Small intestine (tissue), 7 donors: Measurements from ENCODE around the gene SYVN1. TPM values are rescaled to one million over a fixed set of nuclear protein-coding genes. Genes with fewer than 3 reads are reported as not detected.

Source experiments
- DNase-seq, 2 donors: peaks; one replicate each; pipeline versions ENCODE4 v3.0.0 to v3.0.0-alpha.2; 2013
- FAIRE-seq: peaks from 2 replicates; lab custom pipeline; 2012; peaks lifted over from hg19 to GRCh38; lab: Jason Lieb, UNC
- H3K27ac ChIP-seq, 3 donors: one replicate each; pipeline ENCODE4 v1.5.1; 2013; ENCODE audit warnings: low read length in 2 of 3, mild to moderate bottlenecking in 2 of 3, control low read depth in 1 of 3, inconsistent platforms in 1 of 3, low read depth in 1 of 3, moderate library complexity in 1 of 3
- H3K27me3 ChIP-seq, 3 donors: one replicate each; pipeline ENCODE4 v1.6.1; 2013; ENCODE audit warnings: low read length in 3 of 3, inconsistent platforms in 1 of 3; ENCODE audit not compliant: control insufficient read depth in 3 of 3, insufficient read depth in 3 of 3
- H3K36me3 ChIP-seq, 3 donors: one replicate each; pipeline ENCODE4 v1.6.1; 2013; ENCODE audit warnings: low read length in 3 of 3, inconsistent platforms in 1 of 3, low read depth in 1 of 3, mild to moderate bottlenecking in 1 of 3, moderate library complexity in 1 of 3; ENCODE audit not compliant: control insufficient read depth in 3 of 3, insufficient read depth in 2 of 3
- H3K4me1 ChIP-seq, 3 donors: one replicate each; pipeline ENCODE4 v1.6.1; 2013; ENCODE audit warnings: low read length in 2 of 3, inconsistent platforms in 1 of 3, low read depth in 1 of 3, mild to moderate bottlenecking in 1 of 3, moderate library complexity in 1 of 3; ENCODE audit not compliant: control insufficient read depth in 3 of 3, insufficient read depth in 2 of 3
- H3K4me3 ChIP-seq, 3 donors: one replicate each; pipeline ENCODE4 v1.5.1; 2013; ENCODE audit warnings: low read length in 3 of 3, control low read depth in 1 of 3, inconsistent platforms in 1 of 3, low read depth in 1 of 3, mild to moderate bottlenecking in 1 of 3, moderate library complexity in 1 of 3
- H3K9me3 ChIP-seq, 2 donors: one replicate each; pipeline ENCODE4 v1.6.1; 2013; ENCODE audit warnings: low read depth in 1 of 2, low read length in 1 of 2; ENCODE audit not compliant: control insufficient read depth in 2 of 2, insufficient read depth in 1 of 2
- WGBS, 3 donors: extraction: QIAGEN DNeasy Blood & Tissue Kit; methylation state at CpG; one replicate each; pipeline ENCODE4 v1.1.7; 2013; 5-methylcytosine and 5-hydroxymethylcytosine counted together
- polyA plus RNA-seq, 4 donors: library from polyadenylated mRNA; stranded (reverse) in 3 of 4; unstranded in 1 of 4; fragments of 200-250 nt in 3 of 4; fragments of 120-200 nt in 1 of 4; gene quantifications; one replicate each; pipeline versions ENCODE4 v1.2.1 to v1.2.3, GENCODE V29; 2013
- donor health status: healthy with polysubstance abuse.
- donor health status: control.
- donor health status: control.
- donor health status: Bipolar disorder and iron deficiency.
- donor health status: healthy.

Gene SYVN1
- polyA plus RNA-seq, 4 donors = 10.5 to 34.4 (median 19.5) TPM

DNA sequence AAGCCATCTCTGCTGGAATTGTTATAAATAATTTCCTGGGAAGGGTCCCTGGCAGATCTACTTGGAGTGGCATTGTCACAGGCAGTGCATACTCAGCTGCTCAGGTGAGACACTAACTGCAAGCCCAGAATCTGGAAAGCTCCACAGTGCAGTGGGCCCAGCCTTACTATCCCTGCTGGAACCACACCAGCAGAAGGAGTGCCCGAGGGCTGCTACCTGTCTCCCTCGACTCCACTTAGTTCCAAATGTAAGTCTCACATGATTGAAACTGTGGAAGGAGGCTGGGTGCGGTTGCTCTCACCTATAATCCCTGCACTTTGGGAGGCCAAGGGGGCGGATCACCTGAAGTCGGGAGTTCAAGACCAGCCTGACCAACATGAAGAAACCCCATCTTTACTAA lies 14.3 kb upstream of the SYVN1 start:
- 71 to 89% (median 88%) methylated on average over 5 of the region's 5 CpGs for WGBS, 3 donors
- FAIRE-seq (no peak), DNase-seq (no peak)
- no peaks in the 10 kb centered on the region for H3K36me3 ChIP-seq
- H3K4me1 ChIP-seq = peaks cover 0 to 11% (median 2%) of the 10 kb centered on the region in 3 donors
- peaks cover 0 to 10% of the 10 kb centered on the region in 2 donors for H3K9me3 ChIP-seq
- no peak overlapping the region for H3K27ac ChIP-seq
- no peak overlapping the region for H3K4me3 ChIP-seq
- H3K27me3 ChIP-seq = peaks cover 0 to 2% (median 0%) of the 10 kb centered on the region in 3 donors

DNA sequence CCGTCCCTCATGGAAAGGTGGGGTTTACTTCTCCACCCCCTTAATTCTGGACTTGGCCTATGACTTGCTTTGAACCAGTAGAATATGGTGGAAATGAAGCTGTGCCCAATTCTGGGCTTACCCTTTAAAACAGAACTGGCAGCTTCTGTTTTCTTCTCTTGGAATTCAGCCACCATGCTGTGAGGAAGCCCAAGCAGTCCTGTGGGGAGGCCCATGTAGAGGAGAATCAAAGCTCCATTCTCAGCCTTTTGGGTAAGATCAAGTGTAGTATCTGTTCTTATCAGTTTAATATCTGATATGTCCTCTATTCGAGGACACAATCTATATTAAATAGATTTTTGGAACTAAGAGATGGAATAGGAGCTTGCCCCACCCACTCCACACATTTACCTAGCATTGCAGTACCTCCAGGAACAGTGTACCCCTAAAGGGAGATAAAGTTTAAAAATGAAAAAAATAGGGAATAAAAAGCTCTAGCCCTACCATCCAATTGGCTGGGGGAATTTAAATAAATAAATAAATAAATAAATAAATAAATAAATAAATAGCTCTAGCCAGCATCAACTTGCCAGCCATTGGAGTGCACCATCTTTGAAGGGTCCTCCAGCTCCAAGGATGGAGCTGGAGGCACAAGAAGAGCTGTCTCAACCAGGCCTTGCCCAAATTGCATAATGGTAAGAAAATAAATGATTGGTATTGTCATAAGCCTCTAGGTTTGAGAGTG lies 13.2 kb upstream of the SYVN1 start:
- H3K27me3 ChIP-seq = peaks cover 0 to 2% (median 0%) of the 10 kb centered on the region in 3 donors
- H3K4me1 ChIP-seq = peaks cover 0 to 11% (median 2%) of the 10 kb centered on the region in 3 donors
- no peaks in the 10 kb centered on the region for H3K36me3 ChIP-seq
- FAIRE-seq = no peak
- peaks cover 0 to 10% of the 10 kb centered on the region in 2 donors for H3K9me3 ChIP-seq
- 75 to 81% (median 79%) methylated on average over 2 of the region's 2 CpGs for WGBS, 3 donors
- no peak for DNase-seq
- H3K4me3 ChIP-seq = no peak overlapping the region
- H3K27ac ChIP-seq = no peak overlapping the region

DNA sequence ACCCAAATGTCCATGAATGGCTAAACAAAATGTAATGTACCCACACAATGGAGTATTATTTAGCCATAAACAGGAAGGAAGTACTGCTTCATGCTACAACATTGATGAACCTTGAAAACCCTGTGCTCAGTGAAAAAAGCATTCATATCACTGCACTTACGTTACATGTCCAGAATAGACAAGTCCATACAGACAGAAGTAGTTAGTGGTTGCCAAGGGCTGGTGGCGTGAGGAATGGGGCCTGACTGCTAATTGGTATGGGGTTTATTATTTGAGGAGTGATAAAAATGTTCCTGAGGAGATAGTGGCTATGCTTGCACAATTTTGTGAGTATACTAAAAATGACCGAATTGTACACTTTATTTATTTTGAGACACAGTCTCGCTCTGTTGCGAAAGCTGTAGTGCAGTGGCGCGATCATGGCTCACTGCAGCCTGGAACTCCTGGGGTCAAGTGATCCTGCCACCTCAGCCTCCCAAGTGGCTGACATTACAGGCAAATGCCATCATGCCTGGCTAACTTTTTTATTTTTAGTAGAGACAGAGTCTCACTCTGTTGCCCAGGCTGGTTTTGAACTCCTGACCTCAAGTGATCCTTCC lies 7.7 kb upstream of the SYVN1 start:
- H3K27ac ChIP-seq = no peak overlapping the region
- FAIRE-seq (no peak), DNase-seq (no peak)
- peaks cover 0 to 2% (median 0%) of the 10 kb centered on the region in 3 donors for H3K27me3 ChIP-seq
- peaks cover 0 to 5% of the 10 kb centered on the region in 2 donors for H3K9me3 ChIP-seq
- no peaks in the 10 kb centered on the region for H3K36me3 ChIP-seq
- no peak overlapping the region for H3K4me3 ChIP-seq
- 82 to 88% (median 85%) methylated on average over 7 of the region's 7 CpGs for WGBS, 3 donors
- H3K4me1 ChIP-seq = no peaks in the 10 kb centered on the region

DNA sequence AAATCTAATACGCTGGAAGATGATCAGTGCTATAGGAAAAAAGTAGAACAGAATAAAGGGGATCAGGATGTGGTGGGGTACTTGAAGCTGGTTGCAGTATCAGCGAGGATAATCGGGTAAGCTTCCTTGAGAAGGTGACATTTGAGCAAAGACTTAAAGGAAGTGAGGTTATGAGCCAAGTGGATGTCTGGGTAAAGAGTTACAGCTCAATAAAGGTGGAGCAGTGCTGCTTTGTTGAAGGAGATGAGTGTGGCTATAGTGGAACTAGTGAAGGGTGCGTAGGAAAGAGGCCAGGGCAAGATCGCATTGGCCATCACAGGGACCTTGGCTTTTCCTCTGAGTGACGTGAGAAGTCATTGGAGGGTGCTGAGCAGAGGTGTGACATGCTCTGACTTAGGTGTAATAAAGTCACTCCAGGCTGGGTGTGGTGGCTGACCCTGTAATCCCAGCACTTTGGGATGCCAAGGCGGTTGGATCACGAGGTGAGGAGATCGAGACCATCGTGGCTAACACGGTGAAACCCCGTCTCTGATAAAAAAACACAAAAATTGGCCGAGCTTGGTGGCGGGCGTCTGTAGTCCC lies 2.3 kb upstream of the SYVN1 start:
- DNase-seq (peak in 1 of 2 donors; percentile 42), FAIRE-seq (no peak)
- H3K36me3 ChIP-seq = peaks cover 2 to 17% (median 4%) of the 10 kb centered on the region in 3 donors
- WGBS, 3 donors = 55 to 78% (median 74%) methylated on average over 15 of the region's 15 CpGs
- no peak overlapping the region for H3K4me3 ChIP-seq
- H3K27me3 ChIP-seq = no peaks in the 10 kb centered on the region
- H3K27ac ChIP-seq = peak overlapping the region in 2 of 3 donors; percentile 99
- H3K4me1 ChIP-seq = peaks cover 2 to 20% (median 7%) of the 10 kb centered on the region in 3 donors
- no peaks in the 10 kb centered on the region for H3K9me3 ChIP-seq

DNA sequence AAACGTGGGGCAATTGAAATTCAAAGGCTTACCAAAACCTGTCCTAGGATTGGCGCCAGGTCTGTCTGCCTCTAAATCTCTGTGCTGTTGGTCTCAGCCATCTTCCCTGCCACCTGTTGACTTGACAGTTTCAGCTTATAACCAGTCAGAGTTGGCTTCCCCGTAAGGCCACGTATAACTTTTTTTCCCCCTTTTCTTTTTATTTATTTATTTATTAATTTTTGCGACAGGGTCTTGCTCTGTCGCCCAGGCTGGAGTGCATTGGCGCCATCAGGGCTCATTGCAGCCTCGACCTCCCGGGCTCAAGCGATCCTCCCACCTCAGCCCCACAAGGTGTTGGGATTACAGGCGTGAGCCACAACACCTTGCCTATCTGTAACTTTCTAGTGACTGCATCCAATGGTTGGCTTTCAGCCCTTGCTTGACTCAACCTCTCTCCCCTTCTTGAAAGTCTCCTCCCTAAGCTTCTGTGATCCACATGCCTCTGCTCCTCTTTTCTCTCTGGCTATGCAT lies 1.4 kb upstream of the SYVN1 start:
- DNase-seq = no peak

DNA sequence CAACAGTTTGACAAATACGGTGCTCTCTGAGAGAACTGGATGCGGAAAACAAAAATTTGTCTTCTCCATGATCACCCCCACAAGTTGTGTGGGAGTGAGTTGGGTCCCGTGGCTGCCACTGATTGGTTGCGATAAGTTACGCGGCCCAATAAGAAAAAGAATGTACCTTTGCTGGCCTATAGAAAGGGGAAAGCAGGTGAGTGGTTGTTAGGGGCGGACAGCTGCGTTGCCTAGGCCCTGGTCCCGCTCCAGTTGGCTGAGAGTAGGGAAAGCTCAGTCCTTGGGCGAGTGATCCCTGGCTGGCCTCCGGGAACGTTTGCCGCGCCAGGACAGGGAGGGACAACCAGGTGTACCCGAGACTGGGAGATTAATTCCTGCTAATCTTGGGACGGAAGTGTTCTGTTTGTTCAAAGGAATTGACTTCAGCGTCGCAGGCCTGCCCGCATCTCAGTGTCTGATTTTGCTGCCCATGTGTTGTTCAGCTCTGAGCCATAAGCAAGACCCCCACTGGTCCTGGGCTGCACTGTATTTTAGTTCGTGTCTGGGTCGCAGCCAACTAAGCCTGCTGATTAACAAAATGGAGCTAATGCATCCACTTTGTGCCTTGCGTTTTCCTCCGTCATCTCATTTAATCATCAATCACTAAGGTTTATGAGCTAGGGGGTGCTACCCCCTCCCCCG lies 773 bp upstream of the SYVN1 start:
- Histone ChIP-seq H3K27me3 (no peaks in the 10 kb centered on the region), H3K4me3 (peak overlapping the region; percentile 81 to 90 (median 89)), H3K9me3 (no peaks in the 10 kb centered on the region), H3K36me3 (peaks cover 10 to 32% (median 13%) of the 10 kb centered on the region in 3 donors), H3K4me1 (peaks cover 2 to 20% (median 7%) of the 10 kb centered on the region in 3 donors), H3K27ac (peak overlapping the region; percentile 97 to 99 (median 99))
- WGBS, 3 donors = 1 to 2% (median 1%) methylated on average over 24 of the region's 24 CpGs
- no peak for FAIRE-seq
- DNase-seq = peak; percentile 97 to 99

More for the DNA sequence above, 1.4 kb upstream of the SYVN1 start:
- peak overlapping the region; percentile 92 to 99 (median 99) for H3K27ac ChIP-seq
- no peaks in the 10 kb centered on the region for H3K9me3 ChIP-seq
- no peaks in the 10 kb centered on the region for H3K27me3 ChIP-seq
- peak overlapping the region in 2 of 3 donors; percentile 81 to 90 for H3K4me3 ChIP-seq
- no peak for FAIRE-seq
- H3K36me3 ChIP-seq = peaks cover 8 to 26% (median 10%) of the 10 kb centered on the region in 3 donors
- 42 to 48% (median 46%) methylated on average over 11 of the region's 11 CpGs for WGBS, 3 donors
- peaks cover 2 to 20% (median 7%) of the 10 kb centered on the region in 3 donors for H3K4me1 ChIP-seq

DNA sequence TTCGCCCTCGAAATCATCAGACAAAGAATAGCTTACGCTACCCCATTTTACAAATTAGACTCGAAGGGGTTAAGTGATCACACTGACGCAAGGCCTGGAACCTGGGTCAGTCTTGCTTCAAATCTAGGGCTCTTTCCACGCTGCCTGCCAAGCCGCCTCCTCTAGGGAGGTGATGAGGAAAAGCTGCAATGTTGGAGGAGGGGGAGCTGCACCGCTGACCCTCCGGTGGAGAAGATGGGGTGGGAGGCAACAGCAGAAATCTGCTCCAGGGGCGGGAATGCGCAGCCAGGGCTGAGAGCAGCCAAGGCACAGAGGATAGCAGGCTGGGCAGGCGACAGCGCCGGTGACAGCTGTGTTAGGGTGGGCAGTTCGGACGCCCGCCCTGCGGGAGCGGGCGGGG lies 595 bp downstream of the SYVN1 start:
- FAIRE-seq (no peak), DNase-seq (peak in 1 of 2 donors; percentile 31)
- H3K27ac ChIP-seq = peak overlapping the region; percentile 97 to 99 (median 99)

More for the DNA sequence above, 595 bp downstream of the SYVN1 start:
- 0 to 1% (median 1%) methylated on average over 20 of the region's 20 CpGs for WGBS, 3 donors
- H3K9me3 ChIP-seq = no peaks in the 10 kb centered on the region
- no peaks in the 10 kb centered on the region for H3K27me3 ChIP-seq
- H3K36me3 ChIP-seq = peaks cover 13 to 46% (median 20%) of the 10 kb centered on the region in 3 donors
- peak overlapping the region; percentile 81 to 90 (median 89) for H3K4me3 ChIP-seq
- peaks cover 2 to 20% (median 7%) of the 10 kb centered on the region in 3 donors for H3K4me1 ChIP-seq
